Mesenchymal stem cell (in vitro differentiated cells and primary cell): Measurements from ENCODE around the gene PDCD6IP.

Source experiments
- DNase-seq: peaks from one replicate; pipeline ENCODE4 v3.0.0-alpha.2; 2013
- H2AFZ ChIP-seq: one replicate; pipeline ENCODE4 v1.6.1; 2013; ENCODE audit warnings: low read depth, mild to moderate bottlenecking, control low read depth, inconsistent platforms, low read length, moderate library complexity
- H2AK5ac ChIP-seq: 2 replicates; pipeline ENCODE4 v1.6.1; 2013; ENCODE audit warnings: low read length, moderate library complexity, mild to moderate bottlenecking, inconsistent platforms; ENCODE audit not compliant: severe bottlenecking
- H2BK120ac ChIP-seq: one replicate; pipeline ENCODE4 v1.6.1; 2013; ENCODE audit warnings: low read depth, mild to moderate bottlenecking, inconsistent platforms, low read length, moderate library complexity
- H2BK12ac ChIP-seq, 2 experiments: one replicate each; pipeline ENCODE4 v1.6.1; 2013; ENCODE audit warnings: inconsistent platforms in 2 of 2, low read length in 2 of 2, mild to moderate bottlenecking in 2 of 2, moderate library complexity in 2 of 2, control low read depth in 1 of 2
- H2BK15ac ChIP-seq: one replicate; pipeline ENCODE4 v1.6.1; 2013; ENCODE audit warnings: mild to moderate bottlenecking, low read depth, inconsistent platforms; ENCODE audit not compliant: poor library complexity, severe bottlenecking
- H2BK5ac ChIP-seq: 2 replicates; pipeline ENCODE4 v1.6.1; 2013; ENCODE audit warnings: low read depth, mild to moderate bottlenecking, low read length, control low read depth, inconsistent platforms; ENCODE audit not compliant: poor library complexity, severe bottlenecking
- H3K14ac ChIP-seq, 2 experiments: one replicate each; pipeline ENCODE4 v1.6.1; 2013; ENCODE audit warnings: inconsistent platforms in 2 of 2, low read length in 2 of 2, control low read depth in 1 of 2, mild to moderate bottlenecking in 1 of 2, moderate library complexity in 1 of 2
- H3K18ac ChIP-seq, 2 experiments: one replicate each; pipeline ENCODE4 v1.6.1; 2013; ENCODE audit warnings: inconsistent platforms in 2 of 2, low read length in 2 of 2, control low read depth in 1 of 2, low read depth in 1 of 2, mild to moderate bottlenecking in 1 of 2
- H3K23ac ChIP-seq, 2 experiments: one replicate each; pipeline ENCODE4 v1.6.1; 2013; ENCODE audit warnings: inconsistent platforms in 2 of 2, low read length in 2 of 2, mild to moderate bottlenecking in 2 of 2, moderate library complexity in 2 of 2, control low read depth in 1 of 2
- H3K27ac ChIP-seq: 2 replicates; pipeline ENCODE4 v1.5.1; 2013; ENCODE audit warnings: mild to moderate bottlenecking, moderate library complexity, low read length, control low read depth, inconsistent platforms; ENCODE audit not compliant: poor library complexity, severe bottlenecking
- H3K27me3 ChIP-seq, 2 experiments: 2 replicates each; pipeline versions ENCODE4 v1.6.1 to v1.7.0; 2013; ENCODE audit warnings: low read length in 2 of 2, mild to moderate bottlenecking in 2 of 2, moderate library complexity in 2 of 2, control low read depth in 1 of 2, inconsistent platforms in 1 of 2; ENCODE audit not compliant: control insufficient read depth in 1 of 2, insufficient read depth in 1 of 2
- H3K36me3 ChIP-seq, 2 experiments: 2 replicates each; pipeline versions ENCODE4 v1.6.1 to v1.7.0; 2013; ENCODE audit warnings: low read length in 2 of 2, control low read depth in 1 of 2, inconsistent platforms in 1 of 2, low read depth in 1 of 2, mild to moderate bottlenecking in 1 of 2; ENCODE audit not compliant: insufficient read depth in 2 of 2, control insufficient read depth in 1 of 2
- H3K4ac ChIP-seq, 2 experiments: one replicate each; pipeline ENCODE4 v1.6.1; 2013; ENCODE audit warnings: inconsistent platforms in 2 of 2, low read length in 2 of 2, mild to moderate bottlenecking in 2 of 2, moderate library complexity in 2 of 2, control low read depth in 1 of 2, low read depth in 1 of 2
- H3K4me1 ChIP-seq: 2 replicates; pipeline ENCODE4 v1.6.1; 2013; ENCODE audit warnings: low read depth, low read length, control low read depth; ENCODE audit not compliant: control insufficient read depth, insufficient read depth
- H3K4me2 ChIP-seq: 2 replicates; pipeline ENCODE4 v1.6.1; 2013; ENCODE audit warnings: low read length, mild to moderate bottlenecking, inconsistent platforms; ENCODE audit not compliant: poor library complexity, severe bottlenecking
- H3K4me3 ChIP-seq, 2 experiments: 2 replicates each; pipeline versions ENCODE4 v1.5.1 to v1.7.0; 2013; ENCODE audit warnings: low read length in 2 of 2, mild to moderate bottlenecking in 2 of 2, control low read depth in 1 of 2, low read depth in 1 of 2; ENCODE audit not compliant: insufficient read depth in 1 of 2
- H3K79me1 ChIP-seq: replicated peaks from 2 replicates; pipeline ENCODE4 v1.6.1; 2013; ENCODE audit warnings: mild to moderate bottlenecking, control low read depth, low read length, inconsistent platforms; ENCODE audit not compliant: poor library complexity, severe bottlenecking
- H3K9ac ChIP-seq: 2 replicates; pipeline ENCODE4 v1.7.0; 2013; ENCODE audit warnings: mild to moderate bottlenecking, low read length, moderate library complexity
- H3K9me3 ChIP-seq: 2 replicates; pipeline ENCODE4 v1.7.0; 2013; ENCODE audit warnings: mild to moderate bottlenecking, low read length; ENCODE audit not compliant: control insufficient read depth
- H4K8ac ChIP-seq: one replicate; pipeline ENCODE4 v1.6.1; 2013; ENCODE audit warnings: inconsistent platforms, mild to moderate bottlenecking, low read length, moderate library complexity
- H4K91ac ChIP-seq: one replicate; pipeline ENCODE4 v1.6.1; 2013; ENCODE audit warnings: mild to moderate bottlenecking, low read length, inconsistent platforms
- WGBS: methylation state at CpG from one replicate; pipeline ENCODE4 v1.1.7; 2013; ENCODE audit warnings: mixed read lengths; 5-methylcytosine and 5-hydroxymethylcytosine counted together

PDCD6IP gene

GRCh38 chr3:33875680-33876079, 77.2 kb downstream of the PDCD6IP start:
- no peak overlapping the region for H3K18ac ChIP-seq
- no peak overlapping the region for H2BK120ac ChIP-seq
- H3K4me1 ChIP-seq, result no peaks in the 10 kb centered on the region
- H4K91ac ChIP-seq, result no peak overlapping the region
- H4K8ac ChIP-seq, result no peak overlapping the region
- no peak overlapping the region for H3K4ac ChIP-seq
- H3K14ac ChIP-seq, result no peak overlapping the region
- DNase-seq, result no peak
- H2AK5ac ChIP-seq, result no peak overlapping the region
- H3K4me2 ChIP-seq, result no peak overlapping the region
- H3K9ac ChIP-seq, result no peak overlapping the region
- H3K4me3 ChIP-seq, result no peak overlapping the region
- no peak overlapping the region for H2AFZ ChIP-seq
- no peak overlapping the region for H2BK15ac ChIP-seq
- H3K27me3 ChIP-seq, result no peaks in the 10 kb centered on the region
- peaks cover 3 to 7% of the 10 kb centered on the region in 2 experiments for H3K36me3 ChIP-seq
- no peak overlapping the region for H2BK12ac ChIP-seq
- H3K9me3 ChIP-seq, result no peaks in the 10 kb centered on the region
- H3K27ac ChIP-seq, result no peak overlapping the region
- no peak overlapping the region for H3K23ac ChIP-seq
- no peak overlapping the region for H2BK5ac ChIP-seq
- H3K79me1 ChIP-seq, result no peaks in the 10 kb centered on the region

DNA sequence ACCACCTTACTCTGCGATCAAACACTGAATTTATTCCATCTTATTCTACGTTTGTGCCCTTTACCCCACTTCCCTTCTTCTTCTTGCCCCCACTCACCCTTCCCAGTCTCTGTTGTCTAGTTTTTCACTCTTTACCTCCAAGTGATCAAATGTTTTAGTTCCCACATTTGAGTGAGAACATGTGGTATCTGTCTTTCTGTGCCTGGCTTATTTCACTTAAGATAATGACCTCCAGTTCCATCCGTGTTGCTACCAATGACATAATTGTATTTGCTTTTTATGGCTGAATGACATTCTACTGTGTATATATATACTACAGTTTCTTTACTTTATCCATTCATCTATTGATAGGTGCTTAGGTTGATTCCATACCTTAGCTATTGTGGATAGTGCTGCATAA, 78.8 kb downstream of the PDCD6IP start:
- Histone ChIP-seq H3K4me3 (no peak overlapping the region), H3K14ac (no peak overlapping the region), H3K23ac (no peak overlapping the region), H3K4me2 (no peak overlapping the region), H2BK5ac (no peak overlapping the region), H2BK120ac (no peak overlapping the region), H3K9ac (no peak overlapping the region), H3K4ac (no peak overlapping the region), H4K91ac (no peak overlapping the region), H3K27me3 (no peaks in the 10 kb centered on the region), H2BK15ac (no peak overlapping the region), H2BK12ac (no peak overlapping the region), H4K8ac (no peak overlapping the region), H3K9me3 (no peaks in the 10 kb centered on the region), H3K18ac (no peak overlapping the region), H3K36me3 (no peaks in the 10 kb centered on the region), H2AFZ (no peak overlapping the region), H2AK5ac (no peak overlapping the region), H3K4me1 (no peaks in the 10 kb centered on the region), H3K27ac (no peak overlapping the region), H3K79me1 (no peaks in the 10 kb centered on the region)
- no peak for DNase-seq
- WGBS, result 82% methylated on average over 2 of the region's 3 CpGs

DNA sequence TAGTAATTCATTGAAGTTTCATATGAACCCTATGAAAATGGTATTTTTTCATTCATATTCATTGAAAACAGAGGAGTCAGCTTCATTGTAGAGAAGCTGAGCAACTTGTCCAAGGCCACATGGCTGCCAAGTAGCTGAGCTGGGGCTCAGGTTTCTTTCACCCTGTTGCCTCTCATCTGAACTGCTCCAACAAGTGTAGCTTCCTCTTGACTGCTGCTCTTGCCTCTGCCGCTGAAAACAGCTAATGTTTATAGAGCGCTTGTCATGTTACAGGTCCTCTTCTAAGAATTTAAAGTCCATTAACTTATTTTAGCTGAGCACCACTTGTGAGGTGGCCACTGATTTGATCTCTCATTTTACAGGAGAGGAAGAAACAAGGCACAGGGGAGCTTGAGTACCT, 81.1 kb downstream of the PDCD6IP start:
- WGBS, result 100% methylated on average over 1 of the region's 2 CpGs
- Histone ChIP-seq H3K36me3 (no peaks in the 10 kb centered on the region), H2BK15ac (no peak overlapping the region), H2BK12ac (no peak overlapping the region), H2BK5ac (no peak overlapping the region), H3K79me1 (no peaks in the 10 kb centered on the region), H3K4me3 (no peak overlapping the region), H3K23ac (no peak overlapping the region), H3K4me2 (no peak overlapping the region), H3K27ac (no peak overlapping the region), H4K8ac (no peak overlapping the region), H3K9me3 (no peaks in the 10 kb centered on the region), H2AFZ (no peak overlapping the region), H3K4me1 (no peaks in the 10 kb centered on the region), H2BK120ac (no peak overlapping the region), H3K27me3 (no peaks in the 10 kb centered on the region), H2AK5ac (no peak overlapping the region), H3K9ac (no peak overlapping the region), H4K91ac (no peak overlapping the region), H3K14ac (no peak overlapping the region), H3K18ac (no peak overlapping the region), H3K4ac (no peak overlapping the region)
- no peak for DNase-seq

DNA sequence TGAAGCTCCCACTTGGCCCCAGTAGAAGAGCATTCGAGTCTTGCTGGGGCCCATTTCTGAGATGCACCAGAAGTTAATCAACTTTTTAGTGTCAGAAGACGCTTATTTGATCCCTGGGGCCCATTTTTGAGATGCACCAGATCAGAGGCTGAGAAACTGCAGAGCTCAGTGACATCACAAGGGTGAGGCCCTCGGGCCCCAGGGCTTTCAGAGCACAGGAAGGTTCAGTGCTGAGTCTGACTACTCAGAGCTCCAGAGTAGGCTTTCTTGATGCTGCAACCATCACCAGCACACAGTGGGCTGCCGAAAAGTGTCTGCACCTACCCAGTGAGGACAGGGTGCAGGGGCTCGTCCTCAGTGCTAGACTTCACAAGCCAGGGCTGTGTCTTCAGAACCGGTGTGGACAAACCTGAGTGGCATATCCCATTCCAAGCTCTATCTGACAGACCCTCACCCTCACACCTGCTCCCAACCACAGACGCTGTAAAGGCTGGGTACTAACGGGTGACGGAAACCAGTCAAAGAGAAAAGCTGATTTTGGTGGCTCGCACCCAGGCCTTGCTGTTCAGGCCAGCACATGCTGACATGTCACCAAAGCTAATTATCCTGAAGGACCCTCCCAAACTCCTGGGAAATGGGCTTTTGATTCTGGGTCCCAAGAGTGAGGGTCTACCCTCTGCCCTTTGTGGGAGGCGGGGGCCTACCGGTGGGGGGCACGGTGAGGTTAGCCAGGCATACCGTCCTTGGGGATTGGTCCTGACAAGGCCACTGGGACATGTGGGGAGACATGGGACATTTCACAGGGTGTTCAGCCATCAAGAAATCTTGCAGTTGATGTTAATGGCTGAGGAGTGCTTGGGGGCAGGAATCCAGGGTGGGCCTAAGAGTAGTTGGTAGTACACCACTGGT, 83.0 kb downstream of the PDCD6IP start:
- peaks cover 1% of the 10 kb centered on the region for H3K4me1 ChIP-seq
- 87% methylated on average over 14 of the region's 14 CpGs for WGBS
- no peaks in the 10 kb centered on the region for H3K79me1 ChIP-seq
- H3K36me3 ChIP-seq, result no peaks in the 10 kb centered on the region
- H4K8ac ChIP-seq, result no peak overlapping the region
- H2BK120ac ChIP-seq, result no peak overlapping the region
- DNase-seq, result no peak
- no peak overlapping the region for H3K4ac ChIP-seq
- peaks cover 0 to 2% of the 10 kb centered on the region in 2 experiments for H3K27me3 ChIP-seq
- H3K9ac ChIP-seq, result no peak overlapping the region
- H4K91ac ChIP-seq, result no peak overlapping the region
- no peak overlapping the region for H2BK12ac ChIP-seq
- no peaks in the 10 kb centered on the region for H3K9me3 ChIP-seq
- no peak overlapping the region for H2BK5ac ChIP-seq
- no peak overlapping the region for H3K14ac ChIP-seq
- H3K4me3 ChIP-seq, result no peak overlapping the region
- no peak overlapping the region for H2AFZ ChIP-seq
- no peak overlapping the region for H3K27ac ChIP-seq
- H2AK5ac ChIP-seq, result no peak overlapping the region
- H3K4me2 ChIP-seq, result no peak overlapping the region
- no peak overlapping the region for H3K18ac ChIP-seq
- H3K23ac ChIP-seq, result no peak overlapping the region
- no peak overlapping the region for H2BK15ac ChIP-seq
